Transverse colon (tissue), 4 donors: Measurements from ENCODE around the gene LCNL1.

ENCODE experiments used
- CTCF ChIP-seq, 5 experiments: fragments of 200-600 bp in 3 of 5; fragments of 450-650 bp in 2 of 5; sonication (generic) in 3 of 5; IDR thresholded peaks; 1 replicate in 2 of 5; 2 replicates in 3 of 5; pipeline ENCODE4 v1.5.1; 2016 to 2017; ENCODE audit warnings: antibody characterized with exemption in 5 of 5, inconsistent platforms in 3 of 5, mild to moderate bottlenecking in 2 of 5, moderate library complexity in 1 of 5
- POLR2A ChIP-seq: fragments of 450-650 bp; IDR thresholded peaks from one replicate; pipeline ENCODE4 v1.6.1; 2016; ENCODE audit warnings: antibody characterized with exemption, mild to moderate bottlenecking, moderate library complexity
- POLR2AphosphoS5 ChIP-seq, 3 donors: sonication (generic); formaldehyde crosslinking; IDR thresholded peaks; one replicate each; pipeline ENCODE4 v1.6.1; 2016; ENCODE audit warnings: antibody characterized with exemption in 3 of 3

GRCh38 chr9:136997371-136997770, 14.6 kb downstream of the LCNL1 start:
- TF ChIP-seq CTCF (IDR thresholded peaks at IDR 0.05): no peak
- TF ChIP-seq POLR2A: no peak
- TF ChIP-seq POLR2AphosphoS5 (IDR thresholded peaks at IDR 0.05): no peak
